Stimulated activated CD8-positive, alpha-beta memory T cell treated with anti-CD3 and anti-CD28 coated beads, Interleukin-4, amount 100 ng/mL, for 1 hour (primary cell): ENCODE data around the gene FBXW5.

Experiments
- DNase-seq, 2 donors: peaks; one replicate each; pipeline ENCODE4 v3.0.0-alpha.2; 2020; ENCODE audit warnings: low read depth in 2 of 2, low spot score in 1 of 2

Gene FBXW5

GRCh38 chr9:136936645-136937170, 7.8 kb downstream of the FBXW5 start:
- no peak for DNase-seq

GRCh38 chr9:136935651-136936050, 8.9 kb downstream of the FBXW5 start:
- no peak for DNase-seq

- DNase-seq = no peak
Observed at GRCh38 chr9:136934277-136934676, 10.3 kb downstream of the FBXW5 start.

- no peak for DNase-seq
Observed at GRCh38 chr9:136931611-136932130, 12.9 kb downstream of the FBXW5 start.

GRCh38 chr9:136930014-136930413, 14.5 kb downstream of the FBXW5 start:
- DNase-seq = no peak

- DNase-seq = no peak
Observed at GRCh38 chr9:136928591-136928990, 15.9 kb downstream of the FBXW5 start.

- DNase-seq = no peak
Observed at GRCh38 chr9:136927343-136928271, 16.9 kb downstream of the FBXW5 start.

- no peak for DNase-seq
Observed at GRCh38 chr9:136926749-136927148, 17.8 kb downstream of the FBXW5 start.

- DNase-seq = no peak
Observed at GRCh38 chr9:136926154-136926704, 18.3 kb downstream of the FBXW5 start.

- no peak for DNase-seq
Observed at GRCh38 chr9:136925414-136926153, 19.0 kb downstream of the FBXW5 start.

- DNase-seq = no peak
Observed at GRCh38 chr9:136923881-136924280, 20.7 kb downstream of the FBXW5 start.

GRCh38 chr9:136922540-136922939, 22.0 kb downstream of the FBXW5 start:
- no peak for DNase-seq

GRCh38 chr9:136921718-136922117, 22.8 kb downstream of the FBXW5 start:
- DNase-seq = no peak

- no peak for DNase-seq
Observed at GRCh38 chr9:136921307-136921706, 23.2 kb downstream of the FBXW5 start.

GRCh38 chr9:136920734-136921231, 23.8 kb downstream of the FBXW5 start:
- DNase-seq = no peak

- no peak for DNase-seq
Observed at GRCh38 chr9:136920069-136920468, 24.5 kb downstream of the FBXW5 start.

- no peak for DNase-seq
Observed at GRCh38 chr9:136917902-136918301, 26.6 kb downstream of the FBXW5 start.

- no peak for DNase-seq
Observed at GRCh38 chr9:136916330-136917184, 28.0 kb downstream of the FBXW5 start.

- no peak for DNase-seq
Observed at GRCh38 chr9:136915632-136916329, 28.8 kb downstream of the FBXW5 start.
